A204.1 (cell line): ENCODE measurements around the gene NANOS2.

ENCODE experiments used
- FAIRE-seq: peaks from 2 replicates; lab custom pipeline; 2012; peaks lifted over from hg19 to GRCh38; lab: Jason Lieb, UNC

Gene NANOS2

DNA sequence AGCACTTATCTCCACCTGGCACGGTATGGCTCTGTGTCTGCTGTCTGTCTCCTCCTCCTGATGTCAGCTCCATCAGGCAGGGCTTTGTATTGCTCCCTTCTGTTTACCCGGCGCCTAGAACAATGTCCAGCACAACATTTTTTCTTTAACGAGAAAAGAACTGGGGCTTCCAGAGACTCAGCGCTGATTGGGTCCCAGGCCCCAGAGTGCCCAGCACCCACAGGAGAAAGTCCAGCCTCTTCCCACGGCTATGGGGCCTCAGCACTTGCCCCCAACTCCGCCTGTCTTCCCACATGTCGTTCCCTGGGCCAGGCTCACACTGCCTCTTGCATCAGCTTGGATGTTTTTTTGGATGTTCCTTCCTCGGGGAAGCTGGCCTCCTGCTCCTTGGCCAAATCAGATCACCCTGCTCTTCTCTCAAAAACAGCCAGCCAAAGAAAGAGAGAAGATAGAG, 19.0 kb downstream of the NANOS2 start:
- FAIRE-seq, result no peak

DNA sequence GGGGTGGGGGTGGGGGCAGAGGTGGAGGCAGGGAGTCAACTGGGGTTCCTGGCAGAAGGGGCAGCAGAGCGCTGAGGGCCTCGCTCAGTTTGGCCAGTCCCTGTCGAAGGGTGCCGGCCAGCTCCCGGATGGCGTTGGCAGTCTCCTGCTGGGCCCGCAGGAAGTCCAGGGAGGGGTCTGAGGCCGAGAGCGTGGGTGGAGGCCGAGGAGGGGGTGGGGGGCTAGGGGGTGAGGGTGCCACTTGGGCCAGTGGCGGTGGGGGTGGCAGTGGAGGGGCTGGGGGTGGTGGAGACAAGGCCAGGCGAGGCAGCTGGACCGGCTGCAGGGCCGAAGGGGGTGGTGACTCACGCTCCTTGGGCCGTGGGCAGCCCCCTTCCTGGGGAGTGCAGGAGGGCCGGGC, 23.7 kb downstream of the NANOS2 start:
- no peak for FAIRE-seq

GRCh38 chr19:45889210-45889885, 25.2 kb downstream of the NANOS2 start:
- FAIRE-seq, result no peak

- FAIRE-seq, result no peak
These were observed 27.3 kb downstream of the NANOS2 start for GRCh38 chr19:45887200-45887710.

GRCh38 chr19:45886427-45887199, 28.0 kb downstream of the NANOS2 start:
- peak; percentile 82 for FAIRE-seq

DNA sequence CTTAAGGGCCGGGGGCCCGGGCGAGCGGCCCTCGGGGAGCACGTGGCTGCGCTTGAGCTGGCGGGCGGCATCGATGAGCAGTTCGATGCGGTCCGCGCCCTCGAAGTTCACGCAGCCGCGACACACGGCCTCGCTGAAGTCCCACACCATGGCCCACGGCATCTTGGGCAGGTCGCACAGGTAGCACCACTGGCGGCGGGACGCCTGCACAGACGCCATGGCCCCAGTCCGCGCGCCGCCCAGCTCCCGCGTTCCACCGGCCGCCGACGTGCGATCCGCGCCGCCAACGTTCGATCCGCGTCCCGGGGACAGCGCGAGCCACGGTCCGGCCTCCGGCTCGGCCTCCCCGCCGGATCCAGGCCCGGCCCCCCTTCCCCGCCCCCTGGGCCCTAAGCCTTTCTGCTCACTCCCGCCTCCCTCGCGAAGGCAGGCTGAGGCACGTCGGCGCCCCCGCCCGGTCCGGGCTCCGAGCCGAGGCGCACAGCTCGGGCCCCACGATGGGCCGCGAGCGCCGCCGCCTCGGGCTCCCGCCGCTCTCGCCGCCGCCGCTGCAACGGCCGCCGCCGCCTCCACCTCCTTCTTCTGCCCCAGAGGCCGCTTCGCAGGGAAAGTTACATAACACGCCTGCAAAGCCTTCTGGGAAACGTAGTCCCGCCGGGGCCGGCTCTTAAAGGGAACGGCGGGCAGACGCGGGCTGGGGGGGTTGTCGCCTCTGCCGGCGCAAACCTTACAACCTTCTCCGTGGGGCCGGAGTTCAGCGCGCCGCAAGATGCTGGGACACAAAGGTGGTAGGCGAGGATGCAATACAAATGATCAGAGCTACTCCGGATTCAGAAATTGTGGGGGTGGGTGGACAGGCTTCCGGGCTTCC, 28.8 kb downstream of the NANOS2 start, which contains the start of gene IRF2BP1:
TSS of gene IRF2BP1 (minus strand) at position 586 of the 871 bp plus-strand sequence. CDS start at position 219, 367 bp downstream.
- no peak for FAIRE-seq

DNA sequence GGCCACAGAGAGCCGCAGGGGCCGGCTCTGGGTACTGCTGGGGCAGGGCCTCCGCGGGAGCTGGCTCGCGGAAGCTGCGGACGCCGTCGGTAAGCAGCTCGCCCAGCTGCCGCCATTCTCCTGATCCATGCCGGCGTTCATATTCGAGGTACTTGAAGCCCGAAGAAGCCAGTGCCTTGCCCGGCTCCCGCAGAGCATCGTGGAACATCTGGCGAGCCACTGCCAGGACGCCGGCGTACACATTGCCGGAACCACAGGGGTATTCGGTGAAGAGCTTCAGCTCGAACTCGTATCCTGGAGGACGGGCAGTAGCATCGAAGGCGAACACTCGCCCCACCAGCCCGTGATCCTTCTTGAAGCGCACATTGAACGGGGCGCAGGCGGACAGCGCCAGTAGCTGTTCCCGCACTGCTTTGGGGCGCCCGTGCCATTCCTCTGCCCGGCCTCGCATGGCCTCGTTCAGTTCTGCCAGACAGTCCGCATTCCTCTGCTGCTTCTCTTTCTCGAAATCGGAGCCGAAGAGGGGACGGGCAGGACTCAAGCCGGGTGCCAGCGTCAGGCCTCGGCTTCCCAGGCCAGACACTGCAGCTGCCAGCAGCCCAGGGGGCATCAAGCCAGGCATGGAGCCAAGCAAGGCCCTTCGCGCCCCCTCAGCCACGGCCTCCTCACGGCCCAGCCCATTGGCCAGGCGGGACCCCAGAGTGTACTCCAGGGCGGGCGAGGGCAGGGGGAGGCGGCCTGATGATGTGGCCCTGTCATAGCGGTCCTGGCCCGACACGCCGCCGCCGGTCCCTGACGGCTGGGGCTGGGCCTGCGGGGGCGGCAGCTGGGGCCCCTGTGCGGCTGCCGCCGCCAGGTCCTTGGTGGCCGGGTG, 29.7 kb downstream of the NANOS2 start:
- FAIRE-seq, result no peak

GRCh38 chr19:45883881-45884681, 30.5 kb downstream of the NANOS2 start:
- no peak for FAIRE-seq

GRCh38 chr19:45883586-45883880, 31.0 kb downstream of the NANOS2 start:
- no peak for FAIRE-seq

- no peak for FAIRE-seq
These were observed 31.7 kb downstream of the NANOS2 start for GRCh38 chr19:45882652-45883585.

DNA sequence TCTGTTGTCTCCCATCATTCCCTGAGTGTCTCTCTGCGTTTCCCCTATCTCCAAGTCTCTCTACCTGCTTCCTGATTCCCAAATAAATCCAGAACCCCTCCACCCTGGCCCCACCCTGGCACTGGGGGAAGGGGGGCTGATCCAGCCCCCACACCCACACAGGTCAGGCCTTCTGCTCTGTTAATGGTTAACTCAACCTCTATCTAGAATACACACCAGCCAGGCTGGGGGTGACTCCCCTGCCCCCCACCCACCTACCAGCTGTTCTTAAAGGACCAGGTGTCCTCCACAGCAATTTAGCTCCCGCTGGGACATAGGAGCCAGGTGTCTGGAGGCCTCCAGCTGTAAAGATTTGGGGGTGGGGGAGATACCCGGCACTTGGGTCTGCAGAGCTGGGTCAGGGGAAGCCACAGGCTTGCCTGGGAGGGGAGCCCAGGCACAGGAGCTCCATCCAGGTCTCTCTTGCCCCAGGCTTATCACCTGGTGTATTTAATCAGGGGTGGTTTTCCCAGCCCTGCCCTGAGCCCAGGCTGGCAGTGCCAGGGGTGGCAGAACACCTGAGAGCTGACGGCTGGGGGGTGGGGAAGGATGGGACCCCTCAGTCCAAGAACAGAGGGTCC, 32.6 kb downstream of the NANOS2 start:
- FAIRE-seq, result no peak

DNA sequence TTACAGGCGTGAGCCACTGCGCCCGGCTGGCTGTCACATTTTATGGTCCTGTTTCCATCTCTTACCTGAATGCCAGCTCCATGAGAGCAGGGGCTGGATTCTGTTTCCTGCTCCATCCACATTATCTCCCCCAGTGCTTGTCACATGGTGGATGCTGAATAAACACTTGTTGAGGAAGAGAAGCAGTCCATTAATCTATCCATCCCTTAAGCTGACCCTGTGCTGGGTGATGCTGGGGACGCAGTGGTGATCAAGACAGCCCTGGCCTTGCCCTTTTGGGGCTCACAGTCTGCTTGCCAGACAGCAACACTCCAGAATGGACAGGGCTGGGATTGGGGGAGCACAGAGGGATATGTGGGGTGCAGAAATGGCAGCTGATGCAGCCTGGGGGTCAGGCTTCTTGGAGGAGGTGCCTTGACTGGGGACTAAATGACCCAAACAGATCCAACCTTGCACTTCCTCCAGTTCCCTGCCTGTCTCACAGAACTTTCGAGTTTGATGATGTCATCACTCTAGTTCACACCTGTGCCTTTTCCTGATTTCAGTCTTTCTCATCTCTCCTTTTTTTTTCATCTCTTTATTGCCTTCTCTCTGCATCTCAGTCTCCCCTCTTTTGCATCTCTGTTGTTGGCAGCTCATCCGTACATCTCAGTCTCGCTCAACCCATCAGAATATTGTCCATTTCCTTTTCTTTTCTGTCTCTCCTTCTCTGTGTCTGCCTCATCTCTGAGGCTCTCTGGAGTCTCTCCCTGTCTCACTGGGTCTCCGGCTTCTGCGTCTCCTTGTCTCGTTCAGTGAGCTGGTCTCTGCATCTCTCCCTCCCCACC, 33.3 kb downstream of the NANOS2 start:
- no peak for FAIRE-seq

DNA sequence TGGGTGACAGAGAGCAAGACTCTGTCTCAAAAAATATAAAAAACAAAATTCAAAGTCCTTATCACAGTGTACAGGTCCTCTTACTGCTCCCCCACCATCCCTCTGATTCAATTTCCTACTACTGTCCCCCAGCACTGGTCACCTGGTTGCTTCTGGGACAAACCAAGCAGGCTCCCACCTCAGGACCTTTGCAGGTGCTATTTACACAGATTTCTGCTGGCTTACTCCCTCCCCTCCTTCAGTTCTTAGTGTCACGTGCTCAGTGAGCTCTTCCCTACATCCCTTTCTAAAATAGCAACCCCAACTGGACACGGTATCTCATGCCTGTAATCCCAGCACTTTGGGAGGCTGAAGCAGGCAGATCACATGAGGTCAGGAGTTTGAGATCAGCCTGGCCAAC, 34.6 kb downstream of the NANOS2 start:
- no peak for FAIRE-seq

DNA sequence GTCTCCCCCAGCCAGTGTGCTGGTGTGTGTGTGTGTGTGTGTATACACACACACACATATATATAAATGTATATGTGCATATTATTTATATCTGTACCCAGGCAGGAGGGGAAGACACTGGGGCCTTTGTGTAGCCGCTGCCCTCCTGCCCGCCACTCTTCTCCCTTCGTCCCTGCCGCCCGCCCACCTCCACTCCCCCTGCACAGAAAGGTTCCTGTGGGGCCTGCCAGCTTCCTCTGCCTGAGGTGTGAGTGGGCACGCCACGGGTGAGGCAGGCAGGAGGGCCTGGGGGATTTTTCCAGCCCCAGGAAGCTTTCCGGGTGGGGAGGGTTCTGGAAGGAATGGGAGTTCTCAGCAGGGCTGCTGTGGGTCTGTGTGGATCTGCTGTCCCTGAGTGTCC, 35.5 kb downstream of the NANOS2 start:
- FAIRE-seq, result no peak

DNA sequence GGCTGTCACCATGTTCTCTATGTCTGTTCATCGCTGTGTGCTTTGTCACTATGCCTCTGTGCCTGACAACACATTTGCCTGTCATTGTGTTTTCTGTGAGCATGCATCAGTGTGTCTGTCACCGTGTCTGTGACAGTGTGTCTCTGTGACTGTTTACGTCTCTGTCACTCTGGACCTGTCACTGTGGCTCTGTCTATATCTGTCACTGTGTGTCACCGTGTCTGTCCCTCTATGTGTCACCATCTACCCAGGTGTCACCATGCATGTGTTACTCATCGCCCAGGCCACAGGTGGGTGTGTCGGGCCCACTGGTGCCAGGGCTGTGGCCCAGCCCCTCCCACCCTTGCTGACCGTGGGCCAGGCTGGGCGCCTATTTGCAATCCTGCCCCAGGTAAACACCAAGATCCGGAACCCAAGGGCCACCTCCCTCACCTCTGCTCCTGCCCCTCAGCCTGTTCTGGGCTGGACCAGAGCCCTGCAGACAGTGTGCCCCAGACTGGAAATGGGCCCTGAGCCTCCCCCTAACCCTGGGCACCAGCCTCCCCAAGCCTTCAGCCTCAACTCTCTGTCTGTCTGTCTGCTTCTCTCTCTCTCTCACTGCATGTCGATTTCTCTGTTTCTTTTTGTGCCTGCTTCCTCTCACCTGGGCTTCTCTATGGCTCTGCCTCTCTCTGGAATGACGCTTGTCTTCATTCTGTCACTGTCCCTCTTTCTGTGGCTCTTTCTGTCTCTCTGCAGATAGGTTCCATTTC, 36.4 kb downstream of the NANOS2 start:
- FAIRE-seq, result no peak

- FAIRE-seq, result no peak
These were observed 38.0 kb downstream of the NANOS2 start for GRCh38 chr19:45876411-45877197.

GRCh38 chr19:45876161-45876410, 38.5 kb downstream of the NANOS2 start:
- no peak for FAIRE-seq
